Right renal cortex interstitium (tissue), 3 donors: ENCODE results near the gene ZNF595. TPM values are rescaled to one million over a fixed set of nuclear protein-coding genes. Genes with fewer than 3 reads are reported as not detected.
"Not testable (repeated sequence)": the region's sequence is repeated elsewhere in the genome, so short reads cannot be mapped to it uniquely, and the experiment has no call there.

Source experiments
- DNase-seq, 3 donors: peaks; one replicate each; pipeline ENCODE4 v3.0.0-alpha.2; 2013; ENCODE audit warnings: low read depth in 3 of 3, low spot score in 2 of 3
- polyA plus RNA-seq, 3 donors: library from polyadenylated mRNA; unstranded; fragments of 120-200 nt; gene quantifications; one replicate each; pipeline ENCODE4 v1.2.1, GENCODE V29; 2013; ENCODE audit not compliant: insufficient read length in 3 of 3

The ZNF595 gene
- polyA plus RNA-seq, 3 donors = 15.3 to 38.8 (median 18.9) TPM

DNA sequence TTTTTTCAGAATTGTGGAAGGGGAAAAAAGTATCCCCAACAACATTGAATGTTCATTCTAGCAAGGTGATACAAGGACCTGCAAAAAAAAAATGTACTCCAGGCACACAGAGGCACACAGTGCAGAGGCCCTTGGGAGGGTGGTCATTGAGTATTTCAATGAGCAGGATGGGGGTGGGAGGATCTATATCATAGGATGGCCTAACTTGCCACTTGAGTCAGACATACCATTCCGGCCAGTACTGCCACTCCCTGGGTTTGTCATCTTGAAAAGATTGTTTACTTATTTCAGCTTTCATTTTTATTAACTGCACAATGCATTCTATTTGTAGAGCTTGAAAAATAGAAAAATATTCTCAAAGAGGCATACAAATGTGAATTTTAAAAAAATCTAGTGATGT lies 18.7 kb downstream of the ZNF595 start:
- DNase-seq = no peak

GRCh38 chr4:85951-86350 lies 32.8 kb downstream of the ZNF595 start:
- no peak for DNase-seq

- DNase-seq = not testable (repeated sequence)
Observed at GRCh38 chr4:86559-87324, 33.6 kb downstream of the ZNF595 start.

- DNase-seq = no peak
Observed at GRCh38 chr4:98386-98785, 45.3 kb downstream of the ZNF595 start.

DNA sequence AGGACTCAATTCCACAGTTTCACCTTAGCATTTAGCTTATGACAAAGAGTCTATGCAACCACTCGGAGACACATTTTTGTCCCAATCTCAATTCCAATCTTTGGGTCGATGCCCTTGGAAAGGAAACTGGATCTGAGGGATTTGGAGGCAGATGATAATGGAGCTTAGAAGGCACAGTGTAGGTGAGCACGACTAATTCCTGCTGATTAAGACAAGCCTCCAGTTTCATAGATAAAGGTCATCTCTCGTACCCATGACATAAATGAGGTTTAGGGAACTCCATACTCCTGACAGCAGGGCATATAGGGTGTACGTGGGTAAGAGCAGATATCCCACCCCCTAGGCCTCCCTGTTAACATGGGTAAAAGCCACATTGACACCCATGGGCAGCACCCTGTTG lies 46.7 kb downstream of the ZNF595 start:
- no peak for DNase-seq

DNA sequence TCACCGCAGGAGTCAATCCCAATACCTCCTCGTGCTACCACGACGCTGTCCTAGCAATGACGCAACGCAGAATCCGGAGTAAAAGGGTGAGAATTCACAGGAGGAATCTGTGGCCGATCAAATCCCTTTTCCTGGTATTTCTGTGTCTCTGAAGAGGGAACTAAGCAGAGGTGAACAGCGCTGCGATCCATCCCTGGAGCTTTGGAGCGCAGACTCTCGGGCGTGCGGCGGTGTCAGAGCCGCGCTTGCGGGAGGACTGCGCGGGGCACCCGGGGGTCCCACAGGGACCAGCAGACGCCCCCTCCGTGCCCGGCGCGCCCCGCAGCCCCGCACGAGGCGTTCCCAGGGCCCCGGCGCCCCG lies 53.9 kb downstream of the ZNF595 start:
- no peak for DNase-seq

DNA sequence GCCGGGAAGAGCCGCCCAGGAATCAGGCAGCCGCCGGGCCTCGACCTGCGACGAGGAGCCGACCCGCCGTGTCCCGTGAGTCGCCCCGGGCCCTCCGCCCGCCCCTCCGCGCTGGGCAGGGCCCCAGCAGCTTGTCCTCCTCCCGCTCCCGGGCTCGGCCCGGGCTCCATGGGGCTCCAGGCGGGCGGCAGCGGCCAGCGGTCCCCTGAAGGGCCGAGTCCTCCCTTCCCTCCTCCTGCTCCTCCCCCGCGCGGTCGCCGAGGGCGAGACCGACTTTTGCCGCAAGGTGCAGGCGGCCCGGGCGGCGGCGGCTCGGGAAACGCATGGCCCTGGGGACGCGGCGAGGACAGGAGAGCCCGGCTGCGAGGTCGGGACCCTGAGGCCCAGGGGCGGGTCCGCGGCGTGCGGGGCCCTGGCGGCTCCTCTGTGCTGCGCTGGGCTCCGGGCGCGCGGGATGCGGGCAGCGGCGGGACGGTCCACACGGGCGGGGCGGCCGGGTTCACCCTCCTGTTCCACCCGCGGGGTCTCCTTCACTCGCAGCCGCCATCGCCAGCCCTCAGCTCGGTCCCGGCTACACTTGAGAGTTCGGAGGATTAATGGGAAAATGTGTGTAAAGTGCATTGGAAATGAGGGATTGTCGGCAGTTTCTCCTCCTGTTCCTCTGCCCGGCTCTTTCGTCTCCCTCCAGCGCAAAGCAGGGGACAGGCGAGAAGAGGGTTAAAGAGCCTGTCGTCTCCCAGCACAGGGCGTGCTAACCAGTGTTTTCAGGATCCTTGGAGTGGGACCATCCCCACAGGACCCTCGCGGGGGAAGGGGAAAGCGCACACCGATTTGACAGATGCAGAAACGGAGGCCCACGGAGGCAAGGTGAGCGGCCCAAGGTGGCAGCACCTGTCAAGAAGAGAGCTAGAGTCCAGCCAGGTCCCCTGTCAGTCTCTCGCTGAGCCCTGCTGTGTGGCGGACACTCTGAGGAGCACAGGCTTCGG lies 54.6 kb downstream of the ZNF595 start:
- no peak for DNase-seq

DNA sequence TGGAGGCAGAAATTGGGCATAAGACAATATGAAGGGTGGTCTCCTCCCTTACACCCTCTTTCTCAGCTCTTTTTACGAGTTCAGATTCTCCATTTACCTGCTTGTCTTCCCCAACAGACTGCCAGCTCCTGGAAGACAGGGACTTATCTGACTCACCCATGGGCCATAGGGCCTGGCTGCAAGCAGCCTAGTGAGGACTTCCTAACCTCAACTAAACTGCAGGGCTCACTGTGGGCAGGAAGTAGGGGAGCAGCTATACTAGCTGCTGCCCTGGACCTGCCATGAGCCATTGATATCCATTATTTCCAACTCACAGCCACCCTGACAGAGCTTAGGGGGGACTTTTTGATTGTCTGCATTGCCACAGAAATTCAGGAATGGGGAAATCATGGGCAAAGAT lies 59.6 kb downstream of the ZNF595 start:
- DNase-seq = no peak

- DNase-seq = no peak
Observed at GRCh38 chr4:113732-114131, 60.6 kb downstream of the ZNF595 start.

GRCh38 chr4:114149-114548 lies 61.0 kb downstream of the ZNF595 start:
- no peak for DNase-seq

DNA sequence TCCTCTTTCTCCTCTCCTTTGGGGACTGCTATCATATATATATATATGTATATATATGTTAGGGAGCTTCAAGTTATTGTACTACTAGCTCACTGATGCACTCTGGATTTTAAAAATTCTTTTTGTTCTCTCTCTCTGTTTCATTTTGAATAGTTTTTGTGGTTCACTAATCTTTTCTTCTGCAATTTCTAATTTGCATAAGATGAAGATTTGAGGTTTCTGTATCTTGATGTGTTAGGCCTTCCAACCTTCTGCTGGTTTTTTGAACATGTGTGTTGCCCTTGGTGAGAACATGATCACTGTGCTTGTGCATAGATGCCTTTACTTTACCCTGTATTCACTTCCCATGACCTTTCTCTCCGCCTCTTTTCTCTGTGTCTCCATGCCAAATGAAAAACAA lies 63.4 kb downstream of the ZNF595 start:
- no peak for DNase-seq

DNA sequence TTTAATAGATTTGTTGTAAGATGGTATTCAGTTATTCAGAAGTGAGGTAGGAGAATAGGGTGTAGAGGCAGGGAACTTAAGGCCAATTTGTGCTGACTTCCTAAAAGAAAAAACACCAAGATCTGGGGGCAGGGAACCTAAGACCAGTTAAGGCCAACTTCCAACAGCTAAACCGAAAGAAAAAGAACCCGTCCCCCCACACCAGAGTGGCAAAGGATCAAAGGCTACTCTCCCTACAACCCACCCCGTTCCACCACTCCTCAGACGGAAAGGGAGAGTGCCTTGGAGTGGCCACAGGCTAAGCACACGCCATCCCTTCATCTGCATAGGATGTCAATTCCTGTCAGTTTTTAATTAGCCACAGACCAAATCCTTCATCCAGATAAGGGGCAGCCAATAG lies 67.5 kb downstream of the ZNF595 start:
- no peak for DNase-seq

GRCh38 chr4:121408-122084 lies 68.4 kb downstream of the ZNF595 start:
- no peak for DNase-seq

- DNase-seq = not testable (repeated sequence)
Observed at GRCh38 chr4:123922-124274, 70.8 kb downstream of the ZNF595 start.

- DNase-seq = peak; percentile 94 to 96 (median 96)
Observed at GRCh38 chr4:124275-125081, 71.4 kb downstream of the ZNF595 start, which contains the start of gene ZNF718. ZNF718 (plus strand) TSS chr4:124501; CDS start chr4:124671, 170 bp downstream.

DNA sequence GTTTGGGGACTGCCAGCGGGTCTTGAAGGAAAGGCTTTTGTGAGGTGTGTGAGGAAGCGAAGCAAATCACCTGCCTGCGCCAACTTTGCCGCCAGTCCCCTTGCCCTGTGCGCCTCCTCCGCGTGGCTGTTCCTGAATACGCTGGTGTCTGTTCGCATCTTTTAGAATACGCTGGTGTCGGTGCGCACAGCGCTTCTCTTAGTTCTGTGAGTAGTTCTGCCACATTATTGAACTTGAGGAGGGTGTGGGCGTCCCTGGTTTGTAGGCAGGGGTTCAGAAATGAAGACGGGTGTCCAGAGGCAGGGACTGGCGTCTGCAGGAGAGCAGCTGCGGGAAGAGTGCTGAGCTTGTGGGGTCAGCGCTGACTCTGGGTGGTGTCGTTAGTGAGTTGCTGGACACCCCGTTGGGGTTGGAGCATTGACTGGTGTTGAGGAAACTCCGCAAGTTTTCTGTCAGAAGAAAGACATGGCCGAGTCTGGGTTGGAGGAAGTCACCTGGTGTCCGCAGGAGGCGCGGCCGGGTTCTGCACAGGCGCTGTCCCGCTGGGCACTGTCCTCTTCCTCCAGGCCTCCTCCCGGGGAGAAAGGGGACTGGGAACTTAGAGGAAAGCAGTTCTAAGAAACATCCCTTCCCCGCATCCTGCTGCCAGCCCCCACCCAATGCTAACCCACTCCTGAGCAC lies 72.1 kb downstream of the ZNF595 start:
- DNase-seq = peak in 1 of 3 donors; percentile 5

DNA sequence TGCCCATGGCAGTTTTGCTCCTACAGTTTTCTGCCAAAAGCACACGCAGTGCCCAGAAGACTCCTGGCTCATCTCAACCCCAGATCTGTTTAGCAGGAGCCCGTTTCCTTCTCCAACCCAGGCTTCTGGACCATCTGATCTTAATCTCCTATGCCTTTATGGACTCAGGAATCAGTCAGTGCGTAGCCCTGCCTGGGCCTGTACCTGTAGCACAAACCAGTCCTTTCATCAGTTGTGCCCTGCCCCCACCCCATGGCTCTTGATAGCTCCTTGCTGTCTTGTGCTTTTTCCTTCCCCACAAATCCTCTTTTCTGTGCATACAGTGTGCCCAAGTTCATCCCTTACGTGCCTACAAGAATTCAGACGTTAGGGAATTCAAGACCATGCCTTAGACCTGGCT lies 72.7 kb downstream of the ZNF595 start:
- no peak for DNase-seq

GRCh38 chr4:132483-132882 lies 79.4 kb downstream of the ZNF595 start:
- no peak for DNase-seq
